KMS-11 (cell line): ENCODE results near the gene TMOD4.

ENCODE experiments used
- H2AFZ ChIP-seq: fragments of 200-600 bp; sonication (generic); 2 replicates; pipeline ENCODE4 v1.6.1; 2016; ENCODE audit warnings: antibody characterized with exemption, mixed run types, low read depth
- H3K27ac ChIP-seq: fragments of 200-600 bp; sonication (generic); 2 replicates; pipeline ENCODE4 v1.6.1; 2016; ENCODE audit warnings: mild to moderate bottlenecking, mixed run types
- H3K27me3 ChIP-seq: fragments of 200-600 bp; sonication (generic); 2 replicates; pipeline ENCODE4 v1.6.1; 2017; ENCODE audit warnings: mild to moderate bottlenecking, low read depth, mixed run types, moderate library complexity; ENCODE audit not compliant: insufficient read depth
- H3K36me3 ChIP-seq: fragments of 200-600 bp; sonication (generic); 2 replicates; pipeline ENCODE4 v1.6.1; 2017; ENCODE audit warnings: mild to moderate bottlenecking, mixed run types; ENCODE audit not compliant: insufficient read depth
- H3K4me1 ChIP-seq: fragments of 200-600 bp; sonication (generic); 2 replicates; pipeline ENCODE4 v1.6.1; 2016; ENCODE audit warnings: mild to moderate bottlenecking, low read depth, mixed run types; ENCODE audit not compliant: poor library complexity, severe bottlenecking
- H3K4me2 ChIP-seq: fragments of 200-600 bp; sonication (generic); 2 replicates; pipeline ENCODE4 v1.7.0; 2016; ENCODE audit warnings: mild to moderate bottlenecking, mixed run types
- H3K4me3 ChIP-seq: fragments of 200-600 bp; sonication (generic); IDR thresholded peaks from 2 replicates; pipeline ENCODE4 v1.6.1; 2017; ENCODE audit warnings: low read depth, low read length, mixed read lengths; ENCODE audit not compliant: insufficient read depth
- H3K79me2 ChIP-seq: fragments of 200-600 bp; sonication (generic); 2 replicates; pipeline ENCODE4 v1.6.1; 2016; ENCODE audit warnings: low read depth, mixed run types; ENCODE audit not compliant: insufficient read depth
- H3K9ac ChIP-seq: fragments of 200-600 bp; sonication (generic); 2 replicates; pipeline ENCODE4 v1.6.1; 2016; ENCODE audit warnings: mild to moderate bottlenecking, mixed run types
- H4K20me1 ChIP-seq: fragments of 200-600 bp; sonication (generic); 2 replicates; pipeline ENCODE4 v1.6.1; 2016; ENCODE audit warnings: mild to moderate bottlenecking, mixed run types; ENCODE audit not compliant: insufficient read depth
- CTCF ChIP-seq: fragments of 200-600 bp; sonication (generic); conservative IDR thresholded peaks from 2 replicates; pipeline ENCODE4 v1.6.1; 2017; ENCODE audit warnings: low read depth, mild to moderate bottlenecking, antibody characterized with exemption, low read length, moderate library complexity, mixed read lengths

Gene TMOD4

DNA sequence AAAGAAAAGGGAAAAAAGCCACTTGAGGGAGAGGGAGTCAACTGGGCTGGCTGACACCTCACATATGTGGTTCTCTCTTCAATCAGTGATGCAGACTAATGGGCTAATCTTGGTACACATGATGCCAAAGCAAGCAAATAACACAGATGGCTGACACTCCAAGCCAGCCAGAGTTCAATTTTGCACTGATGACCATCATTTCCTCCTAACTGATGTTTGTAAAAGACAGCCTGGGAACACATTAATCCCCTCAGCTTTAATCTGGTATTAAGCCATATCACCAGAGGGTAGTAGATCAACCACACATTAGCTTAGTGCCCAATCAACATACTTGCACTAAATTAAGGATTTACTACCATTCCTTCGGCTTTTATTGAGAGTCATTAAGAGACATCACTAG, 11.4 kb upstream of the TMOD4 start:
- H3K36me3 ChIP-seq = peaks cover 22% of the 10 kb centered on the region; the same call in 1 of the 2 replicates
- H4K20me1 ChIP-seq = no peaks in the 10 kb centered on the region
- no peak overlapping the region for H3K27ac ChIP-seq
- peaks cover 18% of the 10 kb centered on the region for H3K4me1 ChIP-seq
- no peak for TF ChIP-seq CTCF
- H2AFZ ChIP-seq = no peak overlapping the region
- peaks cover 31% of the 10 kb centered on the region for H3K79me2 ChIP-seq
- H3K4me3 ChIP-seq = no peak overlapping the region
- H3K27me3 ChIP-seq = no peaks in the 10 kb centered on the region
- no peak overlapping the region for H3K4me2 ChIP-seq
- no peak overlapping the region for H3K9ac ChIP-seq

GRCh38 chr1:151184211-151184610, 8.4 kb upstream of the TMOD4 start:
- H3K36me3 ChIP-seq = peaks cover 23% of the 10 kb centered on the region; the same call in 1 of the 2 replicates

GRCh38 chr1:151176514-151177045, 799 bp upstream of the TMOD4 start:
- H3K4me3 ChIP-seq = no peak overlapping the region
- H3K9ac ChIP-seq = no peak overlapping the region
- H3K79me2 ChIP-seq = no peaks in the 10 kb centered on the region
- H3K4me1 ChIP-seq = no peaks in the 10 kb centered on the region
- H3K27me3 ChIP-seq = no peaks in the 10 kb centered on the region
- H3K36me3 ChIP-seq = peaks cover 9% of the 10 kb centered on the region; the same call in 1 of the 2 replicates
- no peak overlapping the region for H2AFZ ChIP-seq
- H4K20me1 ChIP-seq = no peaks in the 10 kb centered on the region
- H3K27ac ChIP-seq = no peak overlapping the region
- H3K4me2 ChIP-seq = no peak overlapping the region
- TF ChIP-seq CTCF = no peak

More at GRCh38 chr1:151184211-151184610, 8.4 kb upstream of the TMOD4 start:
- Histone ChIP-seq H3K4me3 (no peak overlapping the region), H4K20me1 (no peaks in the 10 kb centered on the region), H3K9ac (no peak overlapping the region), H3K27me3 (no peaks in the 10 kb centered on the region), H3K79me2 (peaks cover 23% of the 10 kb centered on the region), H3K4me2 (no peak overlapping the region), H3K27ac (no peak overlapping the region), H3K4me1 (peaks cover 11% of the 10 kb centered on the region), H2AFZ (no peak overlapping the region)
- no peak for TF ChIP-seq CTCF

GRCh38 chr1:151175041-151175741, 590 bp downstream of the TMOD4 start:
- H3K27me3 ChIP-seq = no peaks in the 10 kb centered on the region
- no peak for TF ChIP-seq CTCF
- no peak overlapping the region for H2AFZ ChIP-seq
- no peak overlapping the region for H3K4me3 ChIP-seq
- peaks cover 9% of the 10 kb centered on the region; the same call in 1 of the 2 replicates for H3K36me3 ChIP-seq
- no peak overlapping the region for H3K9ac ChIP-seq
- H3K27ac ChIP-seq = no peak overlapping the region
- no peaks in the 10 kb centered on the region for H3K79me2 ChIP-seq
- no peaks in the 10 kb centered on the region for H3K4me1 ChIP-seq
- H4K20me1 ChIP-seq = no peaks in the 10 kb centered on the region
- no peak overlapping the region for H3K4me2 ChIP-seq
